ENCODE results near the gene PCDHGB4. TPM values are rescaled to one million over a fixed set of nuclear protein-coding genes. Genes with fewer than 3 reads are reported as not detected.

Gene PCDHGB4
- total and polyA plus RNA-seq, 10 of the 15 experiments (the other 5 are each of a cell fraction or from before 2014, with no cell fraction given) = 0.02 to 0.20 (median 0.04) TPM; not detected in 4

DNA sequence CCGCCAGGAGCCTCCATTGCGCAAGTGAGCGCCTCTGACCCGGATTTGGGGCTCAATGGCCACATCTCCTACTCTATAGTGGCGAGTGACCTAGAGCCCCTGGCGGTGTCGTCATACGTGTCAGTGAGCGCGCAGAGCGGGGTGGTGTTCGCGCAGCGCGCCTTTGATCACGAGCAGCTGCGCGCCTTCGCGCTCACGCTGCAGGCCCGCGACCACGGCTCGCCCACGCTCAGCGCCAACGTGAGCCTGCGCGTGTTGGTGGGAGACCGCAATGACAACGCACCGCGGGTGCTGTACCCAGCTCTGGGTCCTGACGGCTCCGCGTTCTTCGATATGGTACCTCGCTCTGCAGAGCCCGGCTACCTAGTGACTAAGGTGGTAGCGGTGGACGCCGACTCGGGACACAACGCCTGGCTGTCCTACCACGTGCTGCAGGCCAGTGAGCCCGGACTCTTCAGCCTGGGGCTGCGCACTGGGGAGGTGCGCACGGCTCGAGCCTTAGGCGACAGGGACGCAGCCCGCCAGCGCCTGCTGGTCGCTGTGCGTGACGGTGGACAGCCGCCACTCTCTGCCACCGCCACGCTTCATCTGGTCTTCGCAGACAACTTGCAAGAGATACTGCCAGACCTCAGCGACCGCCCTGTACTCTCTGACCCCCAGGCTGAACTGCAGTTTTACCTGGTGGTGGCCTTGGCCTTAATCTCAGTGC is 22.3 kb downstream of the PCDHGB4 start:
- no peaks in the 10 kb centered on the region for H3K36me3 ChIP-seq (ENCODE audit: control insufficient read depth in 2 of 2, insufficient read depth in 2 of 2, low read length in 1 of 2)
- no peaks in the 10 kb centered on the region; the same call in 1 of the 2 replicates for H3K4me1 ChIP-seq (ENCODE audit: control insufficient read depth, insufficient read depth, low read length)
- H3K79me2 ChIP-seq (ENCODE audit: control insufficient read depth, insufficient read depth, low read length) = no peaks in the 10 kb centered on the region
- H4K20me1 ChIP-seq (ENCODE audit: control insufficient read depth, insufficient read depth) = no peaks in the 10 kb centered on the region
- BruUV-seq (replicated peaks) = no TSS peak
- H3K4me3 ChIP-seq = no peak overlapping the region
- ChIA-PET POLR2A (interaction anchor here (0.7 kb wide), 1 partner anchor 1085 kb away, joined by 8 read pairs; no protein-coding TSS in a partner anchor), CTCF (interaction anchor here (0.7 to 1.0 kb wide), 4 partner anchors 11 to 394 kb away, joined by 3 to 4 read pairs (median 4); partner anchors contain the start of gene PCDHGA11), RAD21 (ENCODE audit: unreplicated experiment) (interaction anchor here (1.1 kb wide), 1 partner anchor 154 kb away, joined by 3 read pairs; no protein-coding TSS in a partner anchor), SMC1A (ENCODE audit: uncharacterized antibody, unreplicated experiment) (no interaction called here)
- H3K9me3 ChIP-seq (replicated peaks; ENCODE audit: control insufficient read depth, insufficient read depth, low read length) = peaks cover 13% of the 10 kb centered on the region; the same call in 2 of the 3 replicates
- peaks cover 0 to 1% of the 10 kb centered on the region in 2 experiments; a peak in 1 of 4 replicates for H3K27me3 ChIP-seq (replicated peaks in 1 of 2; ENCODE audit: control insufficient read depth in 2 of 2, insufficient read depth in 2 of 2, low read length in 1 of 2)
- no peak overlapping the region for H3K9ac ChIP-seq (ENCODE audit: control insufficient read depth, insufficient read depth, low read length)
- no peak overlapping the region for H3K4me2 ChIP-seq (ENCODE audit: control insufficient read depth, insufficient read depth)
- ATAC-seq (no peak), DNase-seq (ENCODE audit: low read depth, low spot score) (no peak), FAIRE-seq (no peak)
- 88% methylated on average over 63 of the region's 64 CpGs for whole genome bisulfite sequencing (ENCODE audit: insufficient coverage, insufficient replicate concordance, low lambda C conversion rate, missing lambda C conversion rate)
- TF ChIP-seq USF2 (IDR thresholded peaks at IDR 0.05; ENCODE audit: borderline replicate concordance, low read depth, low read length) (no peak), RAD21 (IDR thresholded peaks at IDR 0.05; ENCODE audit: insufficient read depth, low read depth, low read length) (no peak), RB1 (IDR thresholded peaks at IDR 0.05; ENCODE audit: borderline replicate concordance) (no peak), TAF1 (IDR thresholded peaks at IDR 0.05; ENCODE audit: borderline replicate concordance, low read depth, low read length) (no peak), MYB (IDR thresholded peaks at IDR 0.05; ENCODE audit: borderline replicate concordance, low read depth, low read length) (no peak), ZNF622 (IDR thresholded peaks at IDR 0.05) (no peak), PML (IDR thresholded peaks at IDR 0.05; ENCODE audit: low read length) (no peak), BCL11A (IDR thresholded peaks at IDR 0.05; ENCODE audit: low read depth, low read length) (no peak), CREM (IDR thresholded peaks at IDR 0.05; ENCODE audit: low read depth) (no peak), JUNB (IDR thresholded peaks at IDR 0.05) (no peak), CHD2 (IDR thresholded peaks at IDR 0.05; ENCODE audit: borderline replicate concordance, low read depth, low read length) (no peak), SMC3 (IDR thresholded peaks at IDR 0.05; ENCODE audit: borderline replicate concordance, low read length) (no peak)
- TF ChIP-seq, protein P1, sequence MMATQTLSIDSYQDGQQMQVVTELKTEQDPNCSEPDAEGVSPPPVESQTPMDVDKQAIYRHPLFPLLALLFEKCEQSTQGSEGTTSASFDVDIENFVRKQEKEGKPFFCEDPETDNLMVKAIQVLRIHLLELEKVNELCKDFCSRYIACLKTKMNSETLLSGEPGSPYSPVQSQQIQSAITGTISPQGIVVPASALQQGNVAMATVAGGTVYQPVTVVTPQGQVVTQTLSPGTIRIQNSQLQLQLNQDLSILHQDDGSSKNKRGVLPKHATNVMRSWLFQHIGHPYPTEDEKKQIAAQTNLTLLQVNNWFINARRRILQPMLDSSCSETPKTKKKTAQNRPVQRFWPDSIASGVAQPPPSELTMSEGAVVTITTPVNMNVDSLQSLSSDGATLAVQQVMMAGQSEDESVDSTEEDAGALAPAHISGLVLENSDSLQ (IDR thresholded peaks at IDR 0.05) = no peak
- TF ChIP-seq, protein P2, sequence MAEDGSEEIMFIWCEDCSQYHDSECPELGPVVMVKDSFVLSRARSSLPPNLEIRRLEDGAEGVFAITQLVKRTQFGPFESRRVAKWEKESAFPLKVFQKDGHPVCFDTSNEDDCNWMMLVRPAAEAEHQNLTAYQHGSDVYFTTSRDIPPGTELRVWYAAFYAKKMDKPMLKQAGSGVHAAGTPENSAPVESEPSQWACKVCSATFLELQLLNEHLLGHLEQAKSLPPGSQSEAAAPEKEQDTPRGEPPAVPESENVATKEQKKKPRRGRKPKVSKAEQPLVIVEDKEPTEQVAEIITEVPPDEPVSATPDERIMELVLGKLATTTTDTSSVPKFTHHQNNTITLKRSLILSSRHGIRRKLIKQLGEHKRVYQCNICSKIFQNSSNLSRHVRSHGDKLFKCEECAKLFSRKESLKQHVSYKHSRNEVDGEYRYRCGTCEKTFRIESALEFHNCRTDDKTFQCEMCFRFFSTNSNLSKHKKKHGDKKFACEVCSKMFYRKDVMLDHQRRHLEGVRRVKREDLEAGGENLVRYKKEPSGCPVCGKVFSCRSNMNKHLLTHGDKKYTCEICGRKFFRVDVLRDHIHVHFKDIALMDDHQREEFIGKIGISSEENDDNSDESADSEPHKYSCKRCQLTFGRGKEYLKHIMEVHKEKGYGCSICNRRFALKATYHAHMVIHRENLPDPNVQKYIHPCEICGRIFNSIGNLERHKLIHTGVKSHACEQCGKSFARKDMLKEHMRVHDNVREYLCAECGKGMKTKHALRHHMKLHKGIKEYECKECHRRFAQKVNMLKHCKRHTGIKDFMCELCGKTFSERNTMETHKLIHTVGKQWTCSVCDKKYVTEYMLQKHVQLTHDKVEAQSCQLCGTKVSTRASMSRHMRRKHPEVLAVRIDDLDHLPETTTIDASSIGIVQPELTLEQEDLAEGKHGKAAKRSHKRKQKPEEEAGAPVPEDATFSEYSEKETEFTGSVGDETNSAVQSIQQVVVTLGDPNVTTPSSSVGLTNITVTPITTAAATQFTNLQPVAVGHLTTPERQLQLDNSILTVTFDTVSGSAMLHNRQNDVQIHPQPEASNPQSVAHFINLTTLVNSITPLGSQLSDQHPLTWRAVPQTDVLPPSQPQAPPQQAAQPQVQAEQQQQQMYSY (CRISPR knock-in tag; IDR thresholded peaks at IDR 0.05) = no peak
- in situ Hi-C loops (cut with MboI) = no loop called here
- intact Hi-C loops (cut with micrococcal nuclease; ENCODE audit: unreplicated experiment) = no loop called here
- H2AFZ ChIP-seq (ENCODE audit: control insufficient read depth, low read depth, low read length) = no peak overlapping the region
- H3K27ac ChIP-seq (ENCODE audit: control insufficient read depth, insufficient read depth) = no peak overlapping the region

All from GM12878 (cell line).